H1 (cell line): Measurements from ENCODE around the gene MTG1. TPM values are rescaled to one million over a fixed set of nuclear protein-coding genes. Genes with fewer than 3 reads are reported as not detected.

ENCODE experiments used
- CTCF ChIA-PET: fragments of 300-600 bp; sonication (Branson Sonifier 250); formaldehyde crosslinking; loops from one replicate; lab custom pipeline; 2021; ENCODE audit not compliant: partially characterized antibody; lab: Charles Lee
- POLR2A ChIA-PET: fragments of 300-600 bp; sonication (Branson Sonifier 250); formaldehyde crosslinking; loops from one replicate; lab custom pipeline; 2021; ENCODE audit warnings: inconsistent platforms; ENCODE audit not compliant: partially characterized antibody; lab: Charles Lee
- DNase-seq, 2 experiments: peaks; one replicate each; pipeline versions ENCODE4 v3.0.0 to v3.0.0-alpha.2; 2010 to 2022; ENCODE audit warnings: low spot score in 2 of 2, low read depth in 1 of 2, mixed read lengths in 1 of 2
- FAIRE-seq: peaks from 2 replicates; lab custom pipeline; 2011; peaks lifted over from hg19 to GRCh38; lab: Jason Lieb, UNC
- H2AFZ ChIP-seq: 2 replicates; pipeline ENCODE4 v1.8.1; 2012; ENCODE audit warnings: low read length, inconsistent platforms
- H2AK5ac ChIP-seq: 2 replicates; pipeline ENCODE4 v1.6.1; 2013; ENCODE audit warnings: low read depth, low read length
- H2BK120ac ChIP-seq: replicated peaks from 2 replicates; pipeline ENCODE3; 2013; ENCODE audit warnings: low read depth, low read length, inconsistent platforms
- H2BK12ac ChIP-seq: 2 replicates; pipeline ENCODE4 v1.6.1; 2013; ENCODE audit warnings: low read depth, low read length
- H2BK15ac ChIP-seq: 2 replicates; pipeline ENCODE4 v1.6.1; 2013; ENCODE audit warnings: low read length
- H2BK20ac ChIP-seq: 2 replicates; pipeline ENCODE4 v1.6.1; 2013; ENCODE audit warnings: low read length
- H2BK5ac ChIP-seq: 2 replicates; pipeline ENCODE4 v1.6.1; 2013; ENCODE audit warnings: low read depth, low read length
- H3K14ac ChIP-seq: 2 replicates; pipeline ENCODE4 v1.6.1; 2013; ENCODE audit warnings: inconsistent platforms; ENCODE audit not compliant: insufficient read length
- H3K18ac ChIP-seq: 2 replicates; pipeline ENCODE4 v1.6.1; 2013; ENCODE audit warnings: low read length; ENCODE audit errors: extremely low read depth
- H3K23ac ChIP-seq: 2 replicates; pipeline ENCODE4 v1.6.1; 2013; ENCODE audit warnings: inconsistent platforms; ENCODE audit not compliant: insufficient read length
- H3K23me2 ChIP-seq: 2 replicates; pipeline ENCODE4 v1.6.1; 2013; ENCODE audit warnings: low read depth, low read length
- H3K27ac ChIP-seq: 2 replicates; pipeline ENCODE4 v1.6.1; 2011; ENCODE audit warnings: low read depth, low read length, inconsistent platforms
- H3K27me3 ChIP-seq, 4 experiments: replicated peaks in 1 of 4; 1 replicate in 1 of 4; 2 replicates in 3 of 4; pipeline versions ENCODE4 v1.6.1 to v1.8.1; 2011 to 2013; ENCODE audit warnings: low read length in 3 of 4, mild to moderate bottlenecking in 3 of 4, inconsistent platforms in 2 of 4, mixed read lengths in 2 of 4, moderate library complexity in 1 of 4; ENCODE audit not compliant: control insufficient read depth in 3 of 4, insufficient read depth in 3 of 4; ENCODE audit errors: extremely low read depth in 1 of 4
- H3K36me3 ChIP-seq, 4 experiments: 2 replicates each; pipeline versions ENCODE4 v1.6.1 to v1.8.1; 2011 to 2013; ENCODE audit warnings: mild to moderate bottlenecking in 4 of 4, low read length in 3 of 4, moderate library complexity in 2 of 4, control low read depth in 1 of 4, inconsistent platforms in 1 of 4; ENCODE audit not compliant: insufficient read depth in 4 of 4, control insufficient read depth in 2 of 4
- H3K4ac ChIP-seq: replicated peaks from 2 replicates; pipeline ENCODE3; 2013; ENCODE audit warnings: low read length, low read depth, mixed read lengths, inconsistent platforms; ENCODE audit not compliant: insufficient read length
- H3K4me1 ChIP-seq, 4 experiments: replicated peaks in 1 of 4; 1 replicate in 1 of 4; 2 replicates in 3 of 4; pipeline versions ENCODE4 v1.6.1 to v1.8.1; 2011 to 2013; ENCODE audit warnings: low read length in 3 of 4, inconsistent platforms in 2 of 4, mixed read lengths in 1 of 4; ENCODE audit not compliant: insufficient read depth in 4 of 4, control insufficient read depth in 3 of 4
- H3K4me2 ChIP-seq, 2 experiments: 2 replicates each; pipeline versions ENCODE4 v1.6.1 to v1.8.1; 2011 to 2013; ENCODE audit warnings: low read depth in 2 of 2, low read length in 2 of 2, control low read depth in 1 of 2, inconsistent platforms in 1 of 2, mild to moderate bottlenecking in 1 of 2; ENCODE audit not compliant: insufficient read depth in 1 of 2
- H3K4me3 ChIP-seq, 4 experiments: fragments of 200-600, 300-600 bp in 1 of 4; sonication (generic), shearing (Covaris generic), sonication (Bioruptor Twin) in 1 of 4; 2 replicates each; pipeline versions ENCODE4 v1.5.1 to v1.8.1; 2011 to 2016; ENCODE audit warnings: low read length in 4 of 4, low read depth in 3 of 4, control low read depth in 2 of 4, inconsistent platforms in 2 of 4, mild to moderate bottlenecking in 2 of 4, mixed read lengths in 1 of 4, moderate library complexity in 1 of 4; ENCODE audit not compliant: insufficient read depth in 2 of 4; ENCODE audit errors: extremely low read depth in 1 of 4
- H3K56ac ChIP-seq: replicated peaks from 2 replicates; pipeline ENCODE3; 2013; ENCODE audit warnings: low read depth, mild to moderate bottlenecking, mixed read lengths, low read length, inconsistent platforms; ENCODE audit not compliant: insufficient read length
- H3K79me1 ChIP-seq: 2 replicates; pipeline ENCODE4 v1.6.1; 2013; ENCODE audit warnings: low read depth, low read length, control low read depth
- H3K79me2 ChIP-seq, 2 experiments: 2 replicates each; pipeline versions ENCODE4 v1.6.1 to v1.8.1; 2012 to 2013; ENCODE audit warnings: low read length in 2 of 2, mild to moderate bottlenecking in 2 of 2, inconsistent platforms in 1 of 2; ENCODE audit not compliant: insufficient read depth in 2 of 2, control insufficient read depth in 1 of 2
- H3K9ac ChIP-seq, 4 experiments: replicated peaks in 1 of 4; 1 replicate in 1 of 4; 2 replicates in 3 of 4; pipeline versions ENCODE4 v1.6.1 to v1.8.1; 2011 to 2013; ENCODE audit warnings: low read depth in 3 of 4, low read length in 3 of 4, control low read depth in 2 of 4, mild to moderate bottlenecking in 2 of 4, moderate library complexity in 2 of 4, inconsistent platforms in 1 of 4; ENCODE audit errors: extremely low read depth in 1 of 4
- H3K9me3 ChIP-seq, 2 experiments: 2 replicates each; pipeline versions ENCODE4 v1.6.1 to v1.8.1; 2012 to 2013; ENCODE audit warnings: mild to moderate bottlenecking in 2 of 2, moderate library complexity in 2 of 2, control low read depth in 1 of 2, inconsistent platforms in 1 of 2, low read depth in 1 of 2, low read length in 1 of 2, mixed read lengths in 1 of 2; ENCODE audit not compliant: insufficient read depth in 2 of 2
- H4K20me1 ChIP-seq, 2 experiments: replicated peaks in 1 of 2; 2 replicates each; pipeline versions ENCODE3 to v1.8.1; 2011 to 2013; ENCODE audit warnings: inconsistent platforms in 2 of 2, low read length in 2 of 2, mild to moderate bottlenecking in 1 of 2; ENCODE audit not compliant: insufficient read depth in 2 of 2, control insufficient read depth in 1 of 2
- H4K5ac ChIP-seq: 2 replicates; pipeline ENCODE4 v1.6.1; 2013; ENCODE audit warnings: low read length, low read depth, mixed read lengths, inconsistent platforms; ENCODE audit not compliant: insufficient read length
- H4K8ac ChIP-seq: 2 replicates; pipeline ENCODE4 v1.8.0; 2013; ENCODE audit warnings: mild to moderate bottlenecking, moderate library complexity, low read length, inconsistent platforms; ENCODE audit not compliant: insufficient read depth; ENCODE audit errors: extremely low read depth
- H4K91ac ChIP-seq: replicated peaks from 2 replicates; pipeline ENCODE3; 2013; ENCODE audit warnings: low read length, mixed read lengths, inconsistent platforms; ENCODE audit not compliant: insufficient read length
- EGR1 ChIP-seq: IDR thresholded peaks from 2 replicates; pipeline ENCODE4 v1.6.1; 2011; ENCODE audit warnings: low read depth, low read length, borderline replicate concordance
- RFX5 ChIP-seq: IDR thresholded peaks from 2 replicates; pipeline ENCODE4 v1.6.1; 2011; ENCODE audit warnings: low read depth, low read length, improper control_type of control experiment, borderline replicate concordance
- SIN3A ChIP-seq, 2 experiments: IDR thresholded peaks in 1 of 2; conservative IDR thresholded peaks in 1 of 2; 2 replicates each; pipeline ENCODE4 v1.6.1; 2011 to 2012; ENCODE audit warnings: low read length in 2 of 2, improper control_type of control experiment in 1 of 2, low read depth in 1 of 2, mild to moderate bottlenecking in 1 of 2
- ZNF274 ChIP-seq: IDR thresholded peaks from 2 replicates; pipeline ENCODE4 v1.7.0; 2012; ENCODE audit warnings: low read length, borderline replicate concordance; ENCODE audit errors: extremely low read depth
- WGBS, 2 experiments: shearing (Covaris generic) in 1 of 2; methylation state at CpG; one replicate each; pipeline versions ENCODE4 v1.1.6 to v1.1.7; 2013 to 2015; ENCODE audit warnings: low lambda C conversion rate in 2 of 2, mixed read lengths in 2 of 2, inconsistent platforms in 1 of 2, low coverage in 1 of 2, missing lambda C conversion rate in 1 of 2; ENCODE audit not compliant: insufficient replicate concordance in 2 of 2, insufficient coverage in 1 of 2, insufficient read length in 1 of 2; ENCODE audit errors: extremely low coverage in 1 of 2, missing lambda C conversion rate in 1 of 2; 5-methylcytosine and 5-hydroxymethylcytosine counted together
- polyA plus RNA-seq, 7 experiments: library from polyadenylated mRNA; depleted of rRNA in 3 of 7; stranded (reverse) in 5 of 7; unstranded in 2 of 7; fragments of >200 nt in 5 of 7; fragments of 200-250 nt in 2 of 7; gene quantifications; 1 replicate in 5 of 7; 2 replicates in 1 of 7; 4 replicates in 1 of 7; pipeline versions ENCODE4 v1.2.1 to v1.2.3, GENCODE V29; 2011 to 2013; ENCODE audit warnings: missing spikeins in 2 of 7, mixed read lengths in 2 of 7
- total RNA-seq: library from RNA; stranded (reverse); fragmentation: NEBNext Ultra II Directional; extraction: Animal tissue kit (Norgen Biotek cat#: 25700); gene quantifications from 2 replicates; pipeline ENCODE4 v1.2.1, GENCODE V29; 2021

The MTG1 gene
- total and polyA plus RNA-seq, 2 of the 8 experiments (the other 6 are each of a cell fraction or from before 2014, with no cell fraction given): 56.6 to 81.6 TPM

DNA sequence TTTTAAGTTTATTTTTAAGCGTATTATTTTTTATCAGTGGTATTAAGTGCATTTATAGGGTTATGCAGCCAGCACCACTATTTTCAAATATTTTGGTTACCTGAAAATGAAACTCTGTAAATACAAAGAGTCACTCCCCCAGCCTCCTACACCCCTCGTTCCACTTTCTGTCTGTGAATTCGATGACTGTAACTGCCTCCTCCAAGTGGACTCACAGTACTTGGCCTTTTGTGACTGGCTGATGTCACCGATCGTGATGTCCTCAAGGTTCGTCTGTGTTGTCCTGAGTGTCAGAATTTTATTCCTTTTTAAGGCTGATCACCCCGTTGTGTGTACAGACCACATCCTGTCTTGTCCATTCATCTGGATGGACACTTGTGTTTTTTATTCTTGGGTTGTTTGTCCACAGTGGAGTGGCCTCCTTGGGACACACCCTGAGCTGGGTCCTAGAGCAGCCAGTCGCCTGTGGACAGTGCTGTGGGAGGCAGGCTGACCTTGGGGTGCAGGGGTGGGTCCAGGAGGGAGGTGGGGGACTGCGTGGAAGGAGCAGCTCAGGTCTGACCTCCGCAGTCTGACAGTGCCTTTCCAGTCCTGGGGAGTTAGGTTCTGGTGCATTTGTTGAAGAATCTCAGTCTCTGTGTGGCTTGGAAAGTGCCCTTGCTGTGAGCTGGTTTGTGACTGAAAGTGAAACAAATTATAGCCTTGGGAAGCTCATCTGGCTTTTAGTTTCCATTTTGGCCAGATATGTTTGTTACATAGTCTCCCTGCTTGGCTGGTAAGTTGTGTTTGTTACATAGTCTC is 6.9 kb downstream of the MTG1 start:
- Histone ChIP-seq H3K9me3 (no peaks in the 10 kb centered on the region), H3K27ac (no peak overlapping the region), H2BK20ac (no peak overlapping the region), H3K4me1 (no peaks in the 10 kb centered on the region), H2AK5ac (no peak overlapping the region), H4K5ac (no peak overlapping the region), H2BK12ac (no peak overlapping the region), H3K18ac (no peak overlapping the region), H3K79me2 (peaks cover 0 to 29% of the 10 kb centered on the region in 2 experiments; a peak in 2 of 4 replicates), H3K23ac (no peak overlapping the region), H3K9ac (peak overlapping the region in 1 of 4 experiments; percentile 9; a peak in 1 of 7 replicates), H3K4me2 (no peak overlapping the region), H4K20me1 (peaks cover 0 to 14% of the 10 kb centered on the region in 2 experiments), H2AFZ (no peak overlapping the region), H2BK15ac (no peak overlapping the region), H3K14ac (no peak overlapping the region), H3K4me3 (no peak overlapping the region)
- POLR2A ChIA-PET: interaction anchor here (0.9 to 1.1 kb wide), 2 partner anchors 10 to 19 kb away, joined by 4 to 5 read pairs; no protein-coding TSS in a partner anchor
- DNase-seq: no peak
- 92% methylated on average over 10 of the region's 10 CpGs; no CpG with 5 or more reads in 1 of the 2 experiments for WGBS, 2 experiments
- no peak for FAIRE-seq
- TF ChIP-seq EGR1 (no peak), RFX5 (no peak), ZNF274 (no peak), SIN3A (conservative IDR thresholded peaks at IDR 0.05 in 1 of 2, IDR thresholded peaks at IDR 0.05 in 1 of 2; ENCODE audit: low read depth in 1 of 2, low read length in 2 of 2) (no peak)
- TF ChIP-seq, all 59 proteins: peak for 0
- H3K36me3 ChIP-seq: peaks cover 8 to 71% (median 31%) of the 10 kb centered on the region in 4 experiments; a peak in 7 of 8 replicates
- no peak overlapping the region for H4K8ac ChIP-seq
- no peak overlapping the region for H3K56ac ChIP-seq
- H2BK120ac ChIP-seq: no peak overlapping the region
- H3K4ac ChIP-seq: no peak overlapping the region
- no peak overlapping the region for H2BK5ac ChIP-seq
- CTCF ChIA-PET: interaction anchor here (0.9 kb wide), 1 partner anchor 12 kb away, joined by 3 read pairs; no protein-coding TSS in a partner anchor
- no peak overlapping the region for H4K91ac ChIP-seq
- H3K27me3 ChIP-seq: no peaks in the 10 kb centered on the region
- H3K79me1 ChIP-seq: peaks cover 11% of the 10 kb centered on the region
- no peaks in the 10 kb centered on the region for H3K23me2 ChIP-seq
